Measurements from ENCODE around the gene UBR1. TPM values are rescaled to one million over a fixed set of nuclear protein-coding genes. Genes with fewer than 3 reads are reported as not detected.

UBR1 gene
- total and polyA plus RNA-seq, 10 of the 15 experiments (the other 5 are each of a cell fraction or from before 2014, with no cell fraction given): 4.5 to 27.5 (median 16.7) TPM

DNA sequence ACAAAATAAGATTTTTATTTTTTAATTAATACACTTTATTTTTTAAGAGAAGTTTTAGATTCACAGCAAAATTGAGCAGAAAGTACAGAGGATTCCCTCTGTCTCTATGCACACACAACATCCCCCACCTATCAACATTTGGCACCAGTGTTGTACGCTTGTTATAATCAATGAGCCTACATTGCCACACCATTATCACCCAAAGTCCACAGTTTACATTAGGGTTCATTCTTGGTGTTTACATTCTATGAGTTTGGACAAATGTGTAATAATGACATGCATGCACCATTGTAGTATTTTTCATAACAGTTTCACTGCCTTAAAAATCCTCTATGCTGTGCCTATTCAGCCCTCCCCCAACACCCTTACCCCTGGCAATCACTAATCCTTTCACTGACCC, 134.0 kb downstream of the UBR1 start:
- WGBS (ENCODE audit: insufficient coverage, insufficient replicate concordance, low lambda C conversion rate, missing lambda C conversion rate): 89% methylated on average over 1 of the region's 1 CpG
- Histone ChIP-seq H3K4me2 (ENCODE audit: control insufficient read depth, insufficient read depth) (no peak overlapping the region), H2AFZ (ENCODE audit: control insufficient read depth, low read depth, low read length) (no peak overlapping the region), H4K20me1 (ENCODE audit: control insufficient read depth, insufficient read depth) (no peaks in the 10 kb centered on the region), H3K4me3 (no peak overlapping the region), H3K4me1 (ENCODE audit: control insufficient read depth, insufficient read depth, low read length) (no peaks in the 10 kb centered on the region), H3K27me3 (replicated peaks in 1 of 2; ENCODE audit: control insufficient read depth in 2 of 2, insufficient read depth in 2 of 2, low read length in 1 of 2) (no peaks in the 10 kb centered on the region), H3K9ac (ENCODE audit: control insufficient read depth, insufficient read depth, low read length) (no peak overlapping the region), H3K27ac (ENCODE audit: control insufficient read depth, insufficient read depth) (no peak overlapping the region), H3K36me3 (ENCODE audit: control insufficient read depth in 2 of 2, insufficient read depth in 2 of 2, low read length in 1 of 2) (peaks cover 0 to 2% of the 10 kb centered on the region in 2 experiments; a peak in 2 of 4 replicates), H3K79me2 (ENCODE audit: control insufficient read depth, insufficient read depth, low read length) (no peaks in the 10 kb centered on the region), H3K9me3 (replicated peaks; ENCODE audit: control insufficient read depth, insufficient read depth, low read length) (no peaks in the 10 kb centered on the region)
- FAIRE-seq (no peak), ATAC-seq (no peak), DNase-seq (ENCODE audit: low read depth, low spot score) (no peak)
- intact Hi-C loops (cut with micrococcal nuclease; ENCODE audit: unreplicated experiment): no loop called here
- BruUV-seq (replicated peaks): no TSS peak
- in situ Hi-C loops (cut with MboI): no loop called here
- ChIA-PET CTCF (no interaction called here), POLR2A (no interaction called here), RAD21 (ENCODE audit: unreplicated experiment) (no interaction called here), SMC1A (ENCODE audit: uncharacterized antibody, unreplicated experiment) (no interaction called here)
- TF ChIP-seq EZH2 (IDR thresholded peaks at IDR 0.05; ENCODE audit: borderline replicate concordance, control insufficient read depth, low read depth, low read length) (no peak), ZNF217 (IDR thresholded peaks at IDR 0.05) (no peak), STAT3 (IDR thresholded peaks at IDR 0.05; ENCODE audit: low read depth, low read length) (no peak), RAD51 (IDR thresholded peaks at IDR 0.05) (no peak), FOS (IDR thresholded peaks at IDR 0.05; ENCODE audit: borderline replicate concordance, extremely low read depth, insufficient read length) (no peak), MXI1 (IDR thresholded peaks at IDR 0.05; ENCODE audit: low read depth, low read length) (no peak), NFIC (IDR thresholded peaks at IDR 0.05; ENCODE audit: low read depth, low read length) (no peak), ETV6 (conservative IDR thresholded peaks at IDR 0.05 in 1 of 2, IDR thresholded peaks at IDR 0.05 in 1 of 2; ENCODE audit: borderline replicate concordance in 1 of 2, low read depth in 1 of 2) (no peak), MLLT1 (IDR thresholded peaks at IDR 0.05) (no peak)

All from GM12878 (cell line).